Cardiac fibroblast (primary cell): Measurements from ENCODE around the gene RAP2B.

Source experiments
- DNase-seq, 2 donors: peaks; one replicate each; pipeline versions ENCODE4 v3.0.0 to v3.0.0-alpha.2; 2010; ENCODE audit warnings: low read depth in 2 of 2
- H3K4me3 ChIP-seq, 2 donors: replicated peaks in 1 of 2; 1 replicate in 1 of 2; 2 replicates in 1 of 2; pipeline ENCODE4 v1.5.1; 2011; ENCODE audit warnings: low read depth in 2 of 2, low read length in 2 of 2, mild to moderate bottlenecking in 2 of 2, moderate library complexity in 1 of 2
- CTCF ChIP-seq: IDR thresholded peaks from one replicate; pipeline ENCODE4 v1.5.1; 2011; ENCODE audit warnings: low read depth, mild to moderate bottlenecking, low read length, inconsistent platforms

RAP2B gene

GRCh38 chr3:153219146-153219545, 57.1 kb downstream of the RAP2B start:
- peak in 1 of 2 donors; percentile 58 for DNase-seq
- TF ChIP-seq CTCF, result no peak
- H3K4me3 ChIP-seq, result no peak overlapping the region
